WTC11 (cell line): ENCODE measurements around the gene NNAT. TPM values are rescaled to one million over a fixed set of nuclear protein-coding genes. Genes with fewer than 3 reads are reported as not detected.

ENCODE experiments used
- ATAC-seq: fragments of 200-7000 bp; cut with Tn5 transposase; 2 replicates; pipeline ENCODE4 v1.10.0; 2021; ENCODE audit warnings: mild to moderate bottlenecking, moderate library complexity
- CTCF ChIA-PET: fragments of 300-600 bp; sonication (Branson Sonifier 250); formaldehyde crosslinking; loops from one replicate; lab custom pipeline; 2021; ENCODE audit warnings: antibody characterized with exemption; lab: Charles Lee
- POLR2A ChIA-PET: fragments of 350-600 bp; sonication (Branson Sonifier 250); formaldehyde crosslinking; loops from one replicate; lab custom pipeline; 2021; ENCODE audit warnings: antibody characterized with exemption; lab: Charles Lee
- DNase-seq: peaks from one replicate; pipeline ENCODE4 v3.0.0; 2021; ENCODE audit warnings: low spot score
- H3K27ac Mint-ChIP-seq: 2 replicates; pipeline ENCODE4 v1.8.0; 2021; ENCODE audit warnings: mixed read lengths
- H3K27me3 Mint-ChIP-seq: 2 replicates; pipeline ENCODE4 v1.8.0; 2021; ENCODE audit warnings: low read depth, mild to moderate bottlenecking, moderate library complexity, mixed read lengths
- H3K36me3 Mint-ChIP-seq: 2 replicates; pipeline ENCODE4 v1.8.0; 2021; ENCODE audit warnings: mixed read lengths
- H3K4me1 Mint-ChIP-seq: 2 replicates; pipeline ENCODE4 v1.8.0; 2022; ENCODE audit warnings: mixed read lengths
- H3K4me3 Mint-ChIP-seq: 2 replicates; pipeline ENCODE4 v1.8.0; 2021; ENCODE audit warnings: mild to moderate bottlenecking, moderate library complexity, mixed read lengths
- H3K9me3 Mint-ChIP-seq: 2 replicates; pipeline ENCODE4 v1.8.0; 2021; ENCODE audit warnings: mixed read lengths
- CBFB ChIP-seq: sonication (generic); formaldehyde crosslinking; IDR thresholded peaks from 2 replicates; pipeline ENCODE4 v1.8.1; 2022; ENCODE audit warnings: mild to moderate bottlenecking, low read depth, missing genetic modification reagents
- CREM ChIP-seq: sonication (generic); formaldehyde crosslinking; IDR thresholded peaks from 2 replicates; pipeline ENCODE4 v1.8.1; 2022; ENCODE audit warnings: mild to moderate bottlenecking, missing genetic modification reagents, moderate library complexity
- ELF4 ChIP-seq: sonication (generic); formaldehyde crosslinking; IDR thresholded peaks from 2 replicates; pipeline ENCODE4 v1.8.1; 2022; ENCODE audit warnings: low read depth, mild to moderate bottlenecking, moderate library complexity, missing genetic modification reagents
- EMX1 ChIP-seq: fragments of 250-450 bp; sonication (Bioruptor Pico); IDR thresholded peaks from 2 replicates; pipeline ENCODE4 v1.8.0; 2021; ENCODE audit warnings: mild to moderate bottlenecking
- ESRRA ChIP-seq: sonication (generic); formaldehyde crosslinking; IDR thresholded peaks from 2 replicates; pipeline ENCODE4 v1.8.1; 2022; ENCODE audit warnings: mild to moderate bottlenecking, missing genetic modification reagents, borderline replicate concordance
- ETV6 ChIP-seq: sonication (generic); formaldehyde crosslinking; IDR thresholded peaks from 2 replicates; pipeline ENCODE4 v1.8.1; 2022; ENCODE audit warnings: mild to moderate bottlenecking, missing genetic modification reagents
- NFATC4 ChIP-seq: fragments of 250-450 bp; sonication (Bioruptor Pico); IDR thresholded peaks from 2 replicates; pipeline ENCODE4 v1.9.0; 2021; ENCODE audit warnings: mild to moderate bottlenecking
- PRRX2 ChIP-seq: fragments of 250-450 bp; sonication (Bioruptor Pico); IDR thresholded peaks from 2 replicates; pipeline ENCODE4 v1.8.0; 2021; ENCODE audit warnings: mild to moderate bottlenecking
- SOX15 ChIP-seq: fragments of 250-450 bp; sonication (Bioruptor Pico); IDR thresholded peaks from 2 replicates; pipeline ENCODE4 v1.9.0; 2021; ENCODE audit warnings: mild to moderate bottlenecking
- TEAD1 ChIP-seq: sonication (generic); formaldehyde crosslinking; IDR thresholded peaks from 2 replicates; pipeline ENCODE4 v1.8.0; 2022; ENCODE audit warnings: mild to moderate bottlenecking, missing genetic modification reagents
- total RNA-seq: library from RNA; stranded (reverse); gene quantifications from 3 replicates; pipeline ENCODE4 v1.2.3, GENCODE V29; 2021
- TF ChIP-seq, protein P1 (sequence below): sonication (generic); formaldehyde crosslinking; IDR thresholded peaks from 2 replicates; pipeline ENCODE4 v1.8.0; 2022; ENCODE audit warnings: missing genetic modification reagents
- TF ChIP-seq, protein P2 (sequence below): sonication (generic); formaldehyde crosslinking; IDR thresholded peaks from 2 replicates; pipeline ENCODE4 v1.8.0; 2022; ENCODE audit warnings: mild to moderate bottlenecking, missing genetic modification reagents
- TF ChIP-seq, protein P3 (sequence below): sonication (generic); formaldehyde crosslinking; IDR thresholded peaks from 2 replicates; pipeline ENCODE4 v1.8.0; 2022; ENCODE audit warnings: mild to moderate bottlenecking, missing genetic modification reagents
- TF ChIP-seq, protein P4 (sequence below): fragments of 250-450 bp; sonication (Bioruptor Pico); IDR thresholded peaks from 2 replicates; pipeline ENCODE4 v1.9.0; 2021; ENCODE audit warnings: mild to moderate bottlenecking, borderline replicate concordance
- TF ChIP-seq, protein P5 (sequence below): fragments of 200-600 bp; IDR thresholded peaks from 2 replicates; pipeline ENCODE4 v1.8.0; 2022; ENCODE audit warnings: antibody characterized with exemption
- TF ChIP-seq, protein P6 (sequence below): sonication (generic); formaldehyde crosslinking; conservative IDR thresholded peaks from 2 replicates; pipeline ENCODE4 v1.8.1; 2022; ENCODE audit warnings: mild to moderate bottlenecking, missing genetic modification reagents

Gene NNAT
- total RNA-seq, 1 experiment from 2014 or later: 90.0 TPM

DNA sequence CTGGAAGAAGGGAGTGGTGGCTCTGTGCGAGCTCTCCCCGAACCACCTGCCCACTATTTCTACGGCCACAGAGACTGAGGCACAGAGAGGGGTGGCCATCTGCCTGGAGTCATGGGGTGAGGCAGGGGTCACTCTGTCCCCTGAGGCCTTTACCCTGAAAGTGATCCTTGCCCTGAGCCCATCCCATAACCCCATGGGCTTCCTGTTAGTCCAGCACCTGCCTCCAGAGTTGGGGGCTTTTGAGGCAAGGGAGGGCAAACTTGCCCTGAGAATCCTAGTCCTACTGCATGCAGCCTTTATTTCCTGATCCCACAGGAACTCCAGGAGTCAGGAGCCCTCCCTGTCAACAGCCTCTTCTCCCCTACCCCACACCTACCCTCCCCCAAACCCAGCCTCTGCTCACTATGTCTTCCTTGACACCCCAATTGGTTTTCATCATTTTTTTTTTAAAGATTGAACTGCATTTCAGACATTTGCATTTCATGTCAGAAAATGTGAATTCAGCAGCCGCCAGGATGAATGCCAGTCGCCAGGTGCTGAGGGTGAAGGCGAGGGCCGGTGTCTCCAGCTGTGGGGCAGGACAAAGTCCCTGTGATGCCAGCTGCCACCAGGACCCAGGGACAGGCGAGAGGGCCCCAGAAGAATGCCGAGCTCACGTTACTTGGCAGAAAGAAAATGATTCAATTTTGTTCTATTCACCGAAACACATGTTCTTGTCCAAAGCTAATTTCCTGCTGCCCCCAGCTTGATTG, 47.6 kb upstream of the NNAT start (continued):
- TF ChIP-seq, protein P1, sequence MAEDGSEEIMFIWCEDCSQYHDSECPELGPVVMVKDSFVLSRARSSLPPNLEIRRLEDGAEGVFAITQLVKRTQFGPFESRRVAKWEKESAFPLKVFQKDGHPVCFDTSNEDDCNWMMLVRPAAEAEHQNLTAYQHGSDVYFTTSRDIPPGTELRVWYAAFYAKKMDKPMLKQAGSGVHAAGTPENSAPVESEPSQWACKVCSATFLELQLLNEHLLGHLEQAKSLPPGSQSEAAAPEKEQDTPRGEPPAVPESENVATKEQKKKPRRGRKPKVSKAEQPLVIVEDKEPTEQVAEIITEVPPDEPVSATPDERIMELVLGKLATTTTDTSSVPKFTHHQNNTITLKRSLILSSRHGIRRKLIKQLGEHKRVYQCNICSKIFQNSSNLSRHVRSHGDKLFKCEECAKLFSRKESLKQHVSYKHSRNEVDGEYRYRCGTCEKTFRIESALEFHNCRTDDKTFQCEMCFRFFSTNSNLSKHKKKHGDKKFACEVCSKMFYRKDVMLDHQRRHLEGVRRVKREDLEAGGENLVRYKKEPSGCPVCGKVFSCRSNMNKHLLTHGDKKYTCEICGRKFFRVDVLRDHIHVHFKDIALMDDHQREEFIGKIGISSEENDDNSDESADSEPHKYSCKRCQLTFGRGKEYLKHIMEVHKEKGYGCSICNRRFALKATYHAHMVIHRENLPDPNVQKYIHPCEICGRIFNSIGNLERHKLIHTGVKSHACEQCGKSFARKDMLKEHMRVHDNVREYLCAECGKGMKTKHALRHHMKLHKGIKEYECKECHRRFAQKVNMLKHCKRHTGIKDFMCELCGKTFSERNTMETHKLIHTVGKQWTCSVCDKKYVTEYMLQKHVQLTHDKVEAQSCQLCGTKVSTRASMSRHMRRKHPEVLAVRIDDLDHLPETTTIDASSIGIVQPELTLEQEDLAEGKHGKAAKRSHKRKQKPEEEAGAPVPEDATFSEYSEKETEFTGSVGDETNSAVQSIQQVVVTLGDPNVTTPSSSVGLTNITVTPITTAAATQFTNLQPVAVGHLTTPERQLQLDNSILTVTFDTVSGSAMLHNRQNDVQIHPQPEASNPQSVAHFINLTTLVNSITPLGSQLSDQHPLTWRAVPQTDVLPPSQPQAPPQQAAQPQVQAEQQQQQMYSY: no peak
- TF ChIP-seq, all 79 proteins: peak for 0

DNA sequence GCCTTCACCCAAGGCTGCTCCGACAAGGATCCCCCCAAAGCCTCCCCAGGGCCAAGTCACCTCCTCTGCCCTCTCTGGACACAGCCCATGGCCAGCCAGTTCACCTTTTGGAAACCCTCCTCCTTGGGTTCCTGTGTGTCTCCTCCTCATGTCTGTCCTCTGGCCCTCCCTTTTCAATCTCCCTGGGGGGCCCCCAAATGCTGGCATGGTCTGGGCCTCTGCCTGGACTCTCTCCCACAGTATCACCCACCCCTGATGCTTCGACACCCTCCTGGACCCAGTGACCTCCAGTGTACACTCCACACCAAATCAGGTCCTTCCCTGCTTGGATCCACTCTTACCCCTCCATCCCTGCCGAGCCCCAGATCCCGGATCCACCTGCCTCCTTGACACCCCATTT, 46.7 kb upstream of the NNAT start:
- CTCF ChIA-PET: no interaction called here

DNA sequence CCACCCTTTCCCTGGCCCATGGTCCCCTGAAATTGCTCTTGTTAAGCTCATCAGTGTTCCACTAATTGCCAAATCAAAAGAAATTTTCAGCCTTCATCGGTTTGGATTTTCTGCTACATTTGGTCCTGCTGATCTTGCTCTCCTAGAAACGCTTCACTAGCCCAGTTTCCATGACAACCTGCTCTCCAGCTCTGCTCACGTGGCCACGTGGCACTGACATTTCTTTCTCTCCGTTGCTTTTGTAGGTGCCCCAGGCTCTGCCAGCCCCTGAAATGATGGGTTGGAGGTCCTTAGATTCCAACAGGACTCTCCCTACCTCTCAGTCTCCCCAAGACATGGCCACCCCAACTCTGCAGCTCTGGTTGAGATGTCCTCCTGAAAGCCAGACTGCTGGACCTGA, 45.8 kb upstream of the NNAT start:
- no peak overlapping the region for H3K27ac Mint-ChIP-seq
- H3K9me3 Mint-ChIP-seq: peaks cover 7% of the 10 kb centered on the region; the same call in 1 of the 2 replicates
- ChIA-PET POLR2A (no interaction called here), CTCF (no interaction called here)
- H3K4me1 Mint-ChIP-seq: no peaks in the 10 kb centered on the region
- ATAC-seq (no peak), DNase-seq (no peak)
- no peaks in the 10 kb centered on the region for H3K36me3 Mint-ChIP-seq
- no peaks in the 10 kb centered on the region; the same call in 1 of the 2 replicates for H3K27me3 Mint-ChIP-seq
- no peak overlapping the region for H3K4me3 Mint-ChIP-seq
- TF ChIP-seq, protein P2, sequence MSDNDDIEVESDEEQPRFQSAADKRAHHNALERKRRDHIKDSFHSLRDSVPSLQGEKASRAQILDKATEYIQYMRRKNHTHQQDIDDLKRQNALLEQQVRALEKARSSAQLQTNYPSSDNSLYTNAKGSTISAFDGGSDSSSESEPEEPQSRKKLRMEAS (CRISPR knock-in tag): no peak
- TF ChIP-seq, protein P3, sequence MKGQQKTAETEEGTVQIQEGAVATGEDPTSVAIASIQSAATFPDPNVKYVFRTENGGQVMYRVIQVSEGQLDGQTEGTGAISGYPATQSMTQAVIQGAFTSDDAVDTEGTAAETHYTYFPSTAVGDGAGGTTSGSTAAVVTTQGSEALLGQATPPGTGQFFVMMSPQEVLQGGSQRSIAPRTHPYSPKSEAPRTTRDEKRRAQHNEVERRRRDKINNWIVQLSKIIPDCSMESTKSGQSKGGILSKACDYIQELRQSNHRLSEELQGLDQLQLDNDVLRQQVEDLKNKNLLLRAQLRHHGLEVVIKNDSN (CRISPR knock-in tag): no peak
- TF ChIP-seq NFATC4 (no peak), ETV6 (CRISPR knock-in tag) (no peak), ELF4 (CRISPR knock-in tag) (no peak), TEAD1 (CRISPR knock-in tag) (no peak), CBFB (no peak)
- TF ChIP-seq, protein P4, sequence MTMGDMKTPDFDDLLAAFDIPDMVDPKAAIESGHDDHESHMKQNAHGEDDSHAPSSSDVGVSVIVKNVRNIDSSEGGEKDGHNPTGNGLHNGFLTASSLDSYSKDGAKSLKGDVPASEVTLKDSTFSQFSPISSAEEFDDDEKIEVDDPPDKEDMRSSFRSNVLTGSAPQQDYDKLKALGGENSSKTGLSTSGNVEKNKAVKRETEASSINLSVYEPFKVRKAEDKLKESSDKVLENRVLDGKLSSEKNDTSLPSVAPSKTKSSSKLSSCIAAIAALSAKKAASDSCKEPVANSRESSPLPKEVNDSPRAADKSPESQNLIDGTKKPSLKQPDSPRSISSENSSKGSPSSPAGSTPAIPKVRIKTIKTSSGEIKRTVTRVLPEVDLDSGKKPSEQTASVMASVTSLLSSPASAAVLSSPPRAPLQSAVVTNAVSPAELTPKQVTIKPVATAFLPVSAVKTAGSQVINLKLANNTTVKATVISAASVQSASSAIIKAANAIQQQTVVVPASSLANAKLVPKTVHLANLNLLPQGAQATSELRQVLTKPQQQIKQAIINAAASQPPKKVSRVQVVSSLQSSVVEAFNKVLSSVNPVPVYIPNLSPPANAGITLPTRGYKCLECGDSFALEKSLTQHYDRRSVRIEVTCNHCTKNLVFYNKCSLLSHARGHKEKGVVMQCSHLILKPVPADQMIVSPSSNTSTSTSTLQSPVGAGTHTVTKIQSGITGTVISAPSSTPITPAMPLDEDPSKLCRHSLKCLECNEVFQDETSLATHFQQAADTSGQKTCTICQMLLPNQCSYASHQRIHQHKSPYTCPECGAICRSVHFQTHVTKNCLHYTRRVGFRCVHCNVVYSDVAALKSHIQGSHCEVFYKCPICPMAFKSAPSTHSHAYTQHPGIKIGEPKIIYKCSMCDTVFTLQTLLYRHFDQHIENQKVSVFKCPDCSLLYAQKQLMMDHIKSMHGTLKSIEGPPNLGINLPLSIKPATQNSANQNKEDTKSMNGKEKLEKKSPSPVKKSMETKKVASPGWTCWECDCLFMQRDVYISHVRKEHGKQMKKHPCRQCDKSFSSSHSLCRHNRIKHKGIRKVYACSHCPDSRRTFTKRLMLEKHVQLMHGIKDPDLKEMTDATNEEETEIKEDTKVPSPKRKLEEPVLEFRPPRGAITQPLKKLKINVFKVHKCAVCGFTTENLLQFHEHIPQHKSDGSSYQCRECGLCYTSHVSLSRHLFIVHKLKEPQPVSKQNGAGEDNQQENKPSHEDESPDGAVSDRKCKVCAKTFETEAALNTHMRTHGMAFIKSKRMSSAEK (CRISPR knock-in tag): no peak

More for the DNA sequence above, 46.7 kb upstream of the NNAT start:
- no peak overlapping the region for H3K27ac Mint-ChIP-seq
- no peaks in the 10 kb centered on the region for H3K4me1 Mint-ChIP-seq
- peaks cover 7% of the 10 kb centered on the region; the same call in 1 of the 2 replicates for H3K9me3 Mint-ChIP-seq
- DNase-seq (no peak), ATAC-seq (no peak)
- POLR2A ChIA-PET: no interaction called here
- no peaks in the 10 kb centered on the region; the same call in 1 of the 2 replicates for H3K27me3 Mint-ChIP-seq
- no peaks in the 10 kb centered on the region for H3K36me3 Mint-ChIP-seq
- TF ChIP-seq, protein P5, sequence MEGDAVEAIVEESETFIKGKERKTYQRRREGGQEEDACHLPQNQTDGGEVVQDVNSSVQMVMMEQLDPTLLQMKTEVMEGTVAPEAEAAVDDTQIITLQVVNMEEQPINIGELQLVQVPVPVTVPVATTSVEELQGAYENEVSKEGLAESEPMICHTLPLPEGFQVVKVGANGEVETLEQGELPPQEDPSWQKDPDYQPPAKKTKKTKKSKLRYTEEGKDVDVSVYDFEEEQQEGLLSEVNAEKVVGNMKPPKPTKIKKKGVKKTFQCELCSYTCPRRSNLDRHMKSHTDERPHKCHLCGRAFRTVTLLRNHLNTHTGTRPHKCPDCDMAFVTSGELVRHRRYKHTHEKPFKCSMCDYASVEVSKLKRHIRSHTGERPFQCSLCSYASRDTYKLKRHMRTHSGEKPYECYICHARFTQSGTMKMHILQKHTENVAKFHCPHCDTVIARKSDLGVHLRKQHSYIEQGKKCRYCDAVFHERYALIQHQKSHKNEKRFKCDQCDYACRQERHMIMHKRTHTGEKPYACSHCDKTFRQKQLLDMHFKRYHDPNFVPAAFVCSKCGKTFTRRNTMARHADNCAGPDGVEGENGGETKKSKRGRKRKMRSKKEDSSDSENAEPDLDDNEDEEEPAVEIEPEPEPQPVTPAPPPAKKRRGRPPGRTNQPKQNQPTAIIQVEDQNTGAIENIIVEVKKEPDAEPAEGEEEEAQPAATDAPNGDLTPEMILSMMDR: no peak
- TF ChIP-seq, protein P1: no peak
- TF ChIP-seq CREM (no peak), PRRX2 (CRISPR knock-in tag) (no peak), EMX1 (CRISPR knock-in tag) (no peak), SOX15 (CRISPR knock-in tag) (no peak), ESRRA (no peak)
- TF ChIP-seq, protein P6, sequence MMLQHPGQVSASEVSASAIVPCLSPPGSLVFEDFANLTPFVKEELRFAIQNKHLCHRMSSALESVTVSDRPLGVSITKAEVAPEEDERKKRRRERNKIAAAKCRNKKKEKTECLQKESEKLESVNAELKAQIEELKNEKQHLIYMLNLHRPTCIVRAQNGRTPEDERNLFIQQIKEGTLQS (CRISPR knock-in tag): no peak
- no peak overlapping the region for H3K4me3 Mint-ChIP-seq
